AG04449 (cell line): Measurements from ENCODE around the gene EYS.

ENCODE experiments used
- CTCF ChIA-PET: fragments of 350-600 bp; formaldehyde crosslinking; extraction: SDS; loops from one replicate; lab custom pipeline; 2021; ENCODE audit warnings: antibody characterized with exemption; lab: Yijun Ruan, JAX
- POLR2A ChIA-PET: fragments of 400-600, 350-600 bp; formaldehyde crosslinking; extraction: SDS; loops from one replicate; lab custom pipeline; 2020; ENCODE audit warnings: antibody characterized with exemption, inconsistent platforms; lab: Yijun Ruan, JAX
- DNase-seq: peaks from one replicate; pipeline ENCODE4 v3.0.0-alpha.2; 2010; ENCODE audit warnings: low read depth, low spot score
- H3K4me3 ChIP-seq: 2 replicates; pipeline ENCODE4 v1.5.1; 2011; ENCODE audit warnings: low read depth, mild to moderate bottlenecking, control low read depth, low read length
- TF ChIP-seq, protein P1 (sequence below): IDR thresholded peaks from one replicate; pipeline ENCODE4 v1.5.1; 2011; ENCODE audit warnings: mild to moderate bottlenecking, moderate library complexity, low read length, control low read depth, inconsistent platforms; ENCODE audit not compliant: insufficient read depth; ENCODE audit errors: missing control alignments

EYS gene

DNA sequence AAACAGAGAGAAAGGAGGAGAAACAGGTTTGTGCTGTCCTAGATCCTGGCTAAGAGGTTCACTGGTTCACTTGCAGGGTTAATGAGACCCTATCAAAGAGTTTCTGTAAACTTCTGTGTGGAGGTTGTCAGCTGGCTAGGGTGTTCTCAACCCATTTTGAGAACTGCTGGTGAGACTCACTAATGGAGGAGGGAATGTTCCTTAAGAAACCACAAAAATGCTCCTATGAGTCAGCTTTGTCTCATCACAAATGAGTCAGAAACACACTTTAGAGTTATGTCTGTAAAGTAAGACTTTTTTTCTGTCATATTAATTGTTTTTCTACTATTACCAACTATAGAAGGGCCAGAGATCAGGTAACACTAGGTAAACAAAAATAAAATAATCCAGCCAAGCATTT is 1187.0 kb downstream of the EYS start:
- CTCF ChIA-PET = no interaction called here

DNA sequence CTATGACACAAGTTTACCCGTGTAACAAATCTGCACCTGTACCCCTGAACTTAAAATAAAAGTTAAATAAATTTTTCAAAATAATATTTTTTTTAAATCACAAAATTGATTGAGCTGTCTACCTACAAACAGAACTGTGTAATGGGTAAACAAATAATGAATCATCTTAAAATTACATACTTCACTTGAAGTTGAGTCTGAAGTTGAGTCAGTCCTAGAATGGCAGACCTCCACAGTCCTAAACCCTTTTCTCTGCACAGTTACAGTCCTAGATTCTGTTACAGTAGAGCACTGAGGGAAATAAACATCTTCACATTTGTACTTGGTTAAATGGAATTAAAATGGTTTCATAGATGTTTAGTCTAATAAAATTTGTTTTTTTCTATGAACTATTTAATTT is 1190.6 kb downstream of the EYS start:
- POLR2A ChIA-PET = no interaction called here
- CTCF ChIA-PET = no interaction called here
- no peak overlapping the region for H3K4me3 ChIP-seq
- no peak for DNase-seq
- TF ChIP-seq, protein P1, sequence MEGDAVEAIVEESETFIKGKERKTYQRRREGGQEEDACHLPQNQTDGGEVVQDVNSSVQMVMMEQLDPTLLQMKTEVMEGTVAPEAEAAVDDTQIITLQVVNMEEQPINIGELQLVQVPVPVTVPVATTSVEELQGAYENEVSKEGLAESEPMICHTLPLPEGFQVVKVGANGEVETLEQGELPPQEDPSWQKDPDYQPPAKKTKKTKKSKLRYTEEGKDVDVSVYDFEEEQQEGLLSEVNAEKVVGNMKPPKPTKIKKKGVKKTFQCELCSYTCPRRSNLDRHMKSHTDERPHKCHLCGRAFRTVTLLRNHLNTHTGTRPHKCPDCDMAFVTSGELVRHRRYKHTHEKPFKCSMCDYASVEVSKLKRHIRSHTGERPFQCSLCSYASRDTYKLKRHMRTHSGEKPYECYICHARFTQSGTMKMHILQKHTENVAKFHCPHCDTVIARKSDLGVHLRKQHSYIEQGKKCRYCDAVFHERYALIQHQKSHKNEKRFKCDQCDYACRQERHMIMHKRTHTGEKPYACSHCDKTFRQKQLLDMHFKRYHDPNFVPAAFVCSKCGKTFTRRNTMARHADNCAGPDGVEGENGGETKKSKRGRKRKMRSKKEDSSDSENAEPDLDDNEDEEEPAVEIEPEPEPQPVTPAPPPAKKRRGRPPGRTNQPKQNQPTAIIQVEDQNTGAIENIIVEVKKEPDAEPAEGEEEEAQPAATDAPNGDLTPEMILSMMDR = no peak

More for the DNA sequence above, 1187.0 kb downstream of the EYS start:
- POLR2A ChIA-PET = no interaction called here
- peak; percentile 1 for DNase-seq
- no peak overlapping the region for H3K4me3 ChIP-seq
- TF ChIP-seq, protein P1 = no peak

DNA sequence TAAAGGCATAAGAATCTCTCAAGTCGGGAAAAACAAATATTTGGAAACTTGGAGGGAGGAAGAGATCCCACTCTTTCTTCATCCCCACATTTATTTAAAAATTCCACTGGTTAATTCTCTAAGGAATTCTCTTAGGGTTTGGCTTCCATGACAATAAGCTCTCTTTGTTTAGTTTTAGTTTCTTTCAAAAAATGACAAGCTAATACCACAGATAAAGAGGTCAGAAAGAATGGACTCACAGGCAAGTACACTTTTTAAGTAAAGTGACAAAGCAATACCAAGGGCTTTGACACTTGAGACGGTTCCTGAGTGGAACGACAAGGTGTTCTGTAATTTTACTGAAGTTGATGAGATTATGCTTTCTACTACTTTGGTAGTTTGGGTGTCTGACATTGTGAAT is 1199.4 kb downstream of the EYS start:
- POLR2A ChIA-PET = no interaction called here
- TF ChIP-seq, protein P1 = no peak
- H3K4me3 ChIP-seq = no peak overlapping the region
- DNase-seq = no peak
- CTCF ChIA-PET = no interaction called here

DNA sequence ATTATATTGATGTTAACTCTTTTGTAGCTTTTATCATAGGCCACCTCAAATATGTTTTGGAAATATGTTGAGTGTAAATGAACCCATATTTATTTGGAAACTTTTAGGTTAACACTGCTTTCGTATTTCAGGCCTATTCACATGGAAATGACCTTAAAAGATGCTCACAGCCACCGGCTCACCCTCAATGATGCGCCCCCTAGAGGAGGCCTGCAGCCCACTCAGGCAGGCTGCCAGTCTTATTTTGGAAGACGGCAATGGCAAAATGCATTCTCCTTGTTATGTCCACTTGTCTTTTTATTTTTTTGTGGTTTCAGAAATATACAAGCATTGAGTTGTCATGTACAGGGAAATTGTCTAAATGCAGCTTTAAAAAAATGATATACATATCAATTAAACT is 1201.7 kb downstream of the EYS start:
- ChIA-PET CTCF (no interaction called here), POLR2A (no interaction called here)
- H3K4me3 ChIP-seq = no peak overlapping the region
- TF ChIP-seq, protein P1 = no peak
- no peak for DNase-seq

DNA sequence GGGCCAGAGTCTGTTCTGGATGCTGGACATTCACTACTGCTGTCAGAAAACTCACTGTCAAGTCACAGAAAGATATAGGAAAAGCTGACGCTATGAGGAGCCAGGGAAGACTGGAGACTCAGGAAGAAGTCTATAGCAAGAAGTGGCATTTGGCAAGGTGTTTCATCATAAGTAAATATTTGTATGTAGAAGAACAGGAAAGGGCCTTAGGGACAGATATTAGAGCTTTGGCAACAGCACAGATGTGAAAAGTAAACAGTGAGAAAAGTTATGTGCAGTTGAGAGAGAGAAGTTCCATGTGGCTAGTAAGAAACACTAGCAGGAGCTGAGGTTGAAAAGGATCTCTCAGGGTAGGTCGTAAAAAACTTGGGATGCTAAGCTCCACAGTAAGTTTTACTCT is 1202.5 kb downstream of the EYS start:
- no peak for DNase-seq
- ChIA-PET CTCF (no interaction called here), POLR2A (no interaction called here)
- no peak overlapping the region for H3K4me3 ChIP-seq
- TF ChIP-seq, protein P1 = no peak

DNA sequence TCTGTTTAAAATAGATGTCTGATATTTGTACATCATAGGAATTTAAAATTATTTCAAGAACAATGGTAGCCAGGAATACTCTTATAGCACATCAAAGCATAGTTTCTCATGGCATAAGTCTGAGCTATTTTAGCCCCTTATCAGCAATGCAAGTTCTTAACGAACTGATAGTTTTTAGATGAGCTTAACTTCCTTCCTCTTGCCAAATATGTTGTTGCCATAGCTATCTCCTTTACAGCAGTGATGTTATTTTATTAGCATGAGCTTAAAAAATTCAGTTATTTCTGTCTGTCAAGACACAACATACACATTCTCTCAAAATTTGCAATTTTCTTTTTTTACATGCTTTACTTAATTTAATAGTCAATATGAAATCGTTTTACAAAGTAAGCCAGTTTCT is 1204.2 kb downstream of the EYS start:
- no peak for DNase-seq
- ChIA-PET POLR2A (no interaction called here), CTCF (no interaction called here)
- no peak overlapping the region for H3K4me3 ChIP-seq
- TF ChIP-seq, protein P1 = no peak
